CD4-positive, alpha-beta memory T cell (primary cell): ENCODE results near the gene ACSL6. TPM values are rescaled to one million over a fixed set of nuclear protein-coding genes. Genes with fewer than 3 reads are reported as not detected.

Source experiments
- CTCF ChIA-PET: fragments of 350-600 bp; sonication (Branson Sonifier 250); formaldehyde crosslinking; loops from one replicate; lab custom pipeline; 2021; ENCODE audit warnings: inconsistent platforms; ENCODE audit not compliant: partially characterized antibody; lab: Charles Lee
- POLR2A ChIA-PET: fragments of 350-600 bp; sonication (Branson Sonifier 250); formaldehyde crosslinking; loops from one replicate; lab custom pipeline; 2021; ENCODE audit not compliant: partially characterized antibody; lab: Charles Lee
- DNase-seq, 5 donors: peaks; one replicate each; pipeline versions ENCODE4 v3.0.0 to v3.0.0-alpha.2; 2020 to 2022; ENCODE audit warnings: mixed read lengths in 1 of 5
- H3K27ac ChIP-seq: one replicate; pipeline ENCODE4 v1.7.0; 2013; ENCODE audit warnings: low read depth, low read length
- H3K27me3 ChIP-seq: 2 replicates; pipeline ENCODE4 v1.7.0; 2013; ENCODE audit warnings: mild to moderate bottlenecking, low read length, moderate library complexity; ENCODE audit not compliant: insufficient read depth
- H3K36me3 ChIP-seq: 2 replicates; pipeline ENCODE4 v1.7.0; 2013; ENCODE audit warnings: mild to moderate bottlenecking, low read length, moderate library complexity; ENCODE audit not compliant: insufficient read depth
- H3K4me1 ChIP-seq: 2 replicates; pipeline ENCODE4 v1.7.0; 2013; ENCODE audit warnings: mild to moderate bottlenecking, low read length, moderate library complexity; ENCODE audit not compliant: insufficient read depth
- H3K4me3 ChIP-seq, 2 donors: one replicate each; pipeline ENCODE4 v1.7.0; 2013; ENCODE audit warnings: low read length in 2 of 2, mild to moderate bottlenecking in 1 of 2
- H3K9me3 ChIP-seq, 2 donors: one replicate each; pipeline ENCODE4 v1.7.0; 2013; ENCODE audit warnings: low read length in 2 of 2, control low read depth in 1 of 2; ENCODE audit not compliant: control insufficient read depth in 1 of 2
- H3K27ac Mint-ChIP-seq, 7 donors: one replicate each; pipeline ENCODE4 v1.8.0; 2020 to 2021; ENCODE audit warnings: mixed read lengths in 7 of 7, mild to moderate bottlenecking in 6 of 7, inconsistent platforms in 3 of 7, moderate library complexity in 3 of 7
- H3K27me3 Mint-ChIP-seq, 2 donors: one replicate each; pipeline ENCODE4 v1.8.0; 2020 to 2021; ENCODE audit warnings: mixed read lengths in 2 of 2
- H3K36me3 Mint-ChIP-seq, 2 donors: one replicate each; pipeline ENCODE4 v1.8.0; 2020 to 2021; ENCODE audit warnings: mixed read lengths in 2 of 2, inconsistent platforms in 1 of 2, mild to moderate bottlenecking in 1 of 2
- H3K4me1 Mint-ChIP-seq, 4 donors: one replicate each; pipeline ENCODE4 v1.8.0; 2020 to 2021; ENCODE audit warnings: mixed read lengths in 4 of 4, mild to moderate bottlenecking in 1 of 4
- H3K4me3 Mint-ChIP-seq, 8 donors: one replicate each; pipeline ENCODE4 v1.8.0; 2020 to 2021; ENCODE audit warnings: mixed read lengths in 8 of 8, mild to moderate bottlenecking in 7 of 8, moderate library complexity in 6 of 8, inconsistent platforms in 3 of 8
- H3K9me3 Mint-ChIP-seq, 8 donors: one replicate each; pipeline ENCODE4 v1.8.0; 2020 to 2021; ENCODE audit warnings: mixed read lengths in 8 of 8, mild to moderate bottlenecking in 5 of 8, inconsistent platforms in 3 of 8, moderate library complexity in 1 of 8
- intact Hi-C: fragments of 100-400 bp; cut with micrococcal nuclease; formaldehyde crosslinking; loops from one replicate; pipeline ENCODE4 v1.15.1; 2023
- polyA plus RNA-seq, 2 donors: library from polyadenylated mRNA; unstranded; fragments of 300-500 nt; fragmentation: Illumina TruSeq; gene quantifications; one replicate each; pipeline ENCODE4 v1.2.3, GENCODE V29; 2021
- total RNA-seq, 2 experiments: library from RNA; stranded (reverse); gene quantifications; one replicate each; pipeline ENCODE4 v1.2.3, GENCODE V29; 2021

Gene ACSL6
- total and polyA plus RNA-seq, 4 experiments from 2014 or later = 11.1 to 51.7 (median 34.4) TPM

DNA sequence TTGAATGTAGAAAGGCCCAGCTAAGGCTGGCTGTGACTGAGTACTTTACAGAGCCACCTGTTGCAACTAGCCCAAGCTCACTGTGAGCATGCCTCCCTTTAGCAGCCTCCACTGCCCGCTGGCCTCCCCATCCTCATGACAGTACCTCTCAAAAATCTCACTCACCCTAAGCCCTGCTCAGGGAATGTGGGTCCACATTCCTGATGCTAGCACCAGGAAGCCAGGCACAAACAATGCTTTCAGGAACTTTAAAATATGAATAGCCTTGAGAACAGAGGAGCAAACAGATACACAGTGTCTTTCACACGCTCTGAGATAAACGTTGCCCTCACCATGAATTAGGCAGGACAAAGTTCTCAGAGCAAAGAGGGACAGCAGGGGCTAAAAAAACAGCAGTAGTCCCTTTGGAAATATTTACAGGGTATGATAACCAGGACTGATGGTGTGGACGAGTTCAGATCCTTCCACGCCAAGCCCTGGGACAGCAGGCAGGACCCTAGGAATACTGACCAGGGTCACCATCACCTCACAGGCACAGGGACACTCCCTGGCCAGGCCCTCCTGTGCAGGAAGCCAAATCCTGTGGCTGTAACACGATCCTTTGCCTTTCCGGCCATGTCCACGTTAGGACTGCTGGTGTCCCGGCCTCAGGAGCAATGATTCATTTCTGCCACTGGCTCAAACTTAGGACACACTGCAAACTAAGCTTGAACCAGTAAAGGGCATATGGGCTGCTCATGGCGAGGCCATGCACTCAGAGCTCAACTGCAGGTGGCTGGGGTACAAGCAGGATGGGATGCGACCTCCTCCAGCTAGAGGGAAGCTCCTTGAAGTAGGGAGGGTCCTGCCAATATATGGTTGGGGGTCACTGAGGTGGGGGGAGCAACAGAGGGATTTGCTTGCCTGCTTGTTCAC, 9.6 kb downstream of the ACSL6 start:
- H3K4me3 Mint-ChIP-seq = peak overlapping the region in 6 of 8 donors; percentile 26 to 83 (median 52)
- H3K27ac Mint-ChIP-seq = peak overlapping the region in 6 of 7 donors; percentile 18 to 80 (median 62)
- ChIA-PET CTCF (interaction anchor here (0.7 to 2.2 kb wide), 10 partner anchors 8 to 413 kb away, joined by 3 to 26 read pairs (median 5); no protein-coding TSS in a partner anchor), POLR2A (interaction anchor here (0.5 to 3.1 kb wide), 10 partner anchors 9 to 412 kb away, joined by 3 to 16 read pairs (median 6); partner anchors contain the start of genes ACSL6 and FNIP1)
- no peaks in the 10 kb centered on the region for H3K36me3 ChIP-seq
- no peaks in the 10 kb centered on the region for H3K27me3 ChIP-seq
- intact Hi-C loops = loop anchor here (10.0 kb wide), 1 partner anchor 327 kb away; no protein-coding TSS in a partner anchor
- no peak for DNase-seq
- H3K36me3 Mint-ChIP-seq = no peaks in the 10 kb centered on the region
- H3K27ac ChIP-seq = no peak overlapping the region
- H3K9me3 Mint-ChIP-seq = no peaks in the 10 kb centered on the region
- H3K4me1 Mint-ChIP-seq = peaks cover 44 to 68% (median 58%) of the 10 kb centered on the region in 4 donors
- no peaks in the 10 kb centered on the region for H3K27me3 Mint-ChIP-seq
- H3K4me1 ChIP-seq = peaks cover 66% of the 10 kb centered on the region
- no peaks in the 10 kb centered on the region for H3K9me3 ChIP-seq
- H3K4me3 ChIP-seq = no peak overlapping the region

- H3K36me3 ChIP-seq = no peaks in the 10 kb centered on the region
- no peaks in the 10 kb centered on the region for H3K36me3 Mint-ChIP-seq
- no peaks in the 10 kb centered on the region for H3K9me3 Mint-ChIP-seq
- no peaks in the 10 kb centered on the region for H3K27me3 Mint-ChIP-seq
- intact Hi-C loops = loop anchor here (10.0 kb wide), 1 partner anchor 326 kb away; no protein-coding TSS in a partner anchor
- peak overlapping the region; percentile 24 to 83 (median 71) for H3K4me3 Mint-ChIP-seq
- no peak overlapping the region for H3K4me3 ChIP-seq
- DNase-seq = peak; percentile 61 to 79 (median 67)
- ChIA-PET CTCF (interaction anchor here (0.8 to 2.2 kb wide), 6 partner anchors 9 to 411 kb away, joined by 3 to 26 read pairs (median 8); no protein-coding TSS in a partner anchor), POLR2A (interaction anchor here (0.8 to 3.1 kb wide), 12 partner anchors 10 to 486 kb away, joined by 3 to 16 read pairs (median 6); partner anchors contain the start of genes ACSL6, FNIP1 and RAPGEF6)
- H3K27me3 ChIP-seq = no peaks in the 10 kb centered on the region
- H3K9me3 ChIP-seq = no peaks in the 10 kb centered on the region
- no peak overlapping the region for H3K27ac ChIP-seq
- H3K27ac Mint-ChIP-seq = peak overlapping the region; percentile 4 to 80 (median 62)
- peaks cover 76% of the 10 kb centered on the region for H3K4me1 ChIP-seq
- peaks cover 48 to 76% (median 67%) of the 10 kb centered on the region in 4 donors for H3K4me1 Mint-ChIP-seq
Observed at GRCh38 chr5:132000677-132001453, 10.6 kb downstream of the ACSL6 start.

GRCh38 chr5:132000241-132000490, 11.3 kb downstream of the ACSL6 start:
- intact Hi-C loops = loop anchor here (10.0 kb wide), 1 partner anchor 325 kb away; no protein-coding TSS in a partner anchor
- H3K36me3 ChIP-seq = no peaks in the 10 kb centered on the region
- peak overlapping the region in 6 of 8 donors; percentile 11 to 83 (median 71) for H3K4me3 Mint-ChIP-seq
- no peaks in the 10 kb centered on the region for H3K9me3 Mint-ChIP-seq
- H3K27ac ChIP-seq = no peak overlapping the region
- H3K36me3 Mint-ChIP-seq = no peaks in the 10 kb centered on the region
- ChIA-PET POLR2A (interaction anchor here (1.1 to 3.1 kb wide), 7 partner anchors 10 to 404 kb away, joined by 3 to 16 read pairs (median 7); partner anchors contain the start of genes ACSL6, FNIP1 and RAPGEF6), CTCF (interaction anchor here (1.2 to 4.6 kb wide), 6 partner anchors 7 to 411 kb away, joined by 3 to 45 read pairs (median 10); no protein-coding TSS in a partner anchor)
- peak overlapping the region in 3 of 7 donors; percentile 47 to 67 (median 62) for H3K27ac Mint-ChIP-seq
- H3K9me3 ChIP-seq = no peaks in the 10 kb centered on the region
- H3K27me3 Mint-ChIP-seq = no peaks in the 10 kb centered on the region
- no peak for DNase-seq
- no peak overlapping the region for H3K4me3 ChIP-seq
- H3K27me3 ChIP-seq = no peaks in the 10 kb centered on the region
- peaks cover 76% of the 10 kb centered on the region for H3K4me1 ChIP-seq
- H3K4me1 Mint-ChIP-seq = peaks cover 48 to 80% (median 67%) of the 10 kb centered on the region in 4 donors

- no peaks in the 10 kb centered on the region for H3K36me3 ChIP-seq
- peaks cover 76% of the 10 kb centered on the region for H3K4me1 ChIP-seq
- POLR2A ChIA-PET = interaction anchor here (1.0 to 3.1 kb wide), 7 partner anchors 8 to 404 kb away, joined by 3 to 16 read pairs (median 7); partner anchors contain the start of genes ACSL6, FNIP1 and RAPGEF6
- H3K27me3 ChIP-seq = no peaks in the 10 kb centered on the region
- no peaks in the 10 kb centered on the region for H3K9me3 Mint-ChIP-seq
- intact Hi-C loops = loop anchor here (10.0 kb wide), 1 partner anchor 325 kb away; no protein-coding TSS in a partner anchor
- H3K27ac ChIP-seq = no peak overlapping the region
- DNase-seq = no peak
- no peak overlapping the region for H3K4me3 ChIP-seq
- H3K4me1 Mint-ChIP-seq = peaks cover 48 to 80% (median 66%) of the 10 kb centered on the region in 4 donors
- H3K9me3 ChIP-seq = no peaks in the 10 kb centered on the region
- no peaks in the 10 kb centered on the region for H3K27me3 Mint-ChIP-seq
- H3K27ac Mint-ChIP-seq = peak overlapping the region in 3 of 7 donors; percentile 3 to 62 (median 47)
- no peaks in the 10 kb centered on the region for H3K36me3 Mint-ChIP-seq
- CTCF ChIA-PET = interaction anchor here (1.0 to 4.6 kb wide), 6 partner anchors 7 to 410 kb away, joined by 3 to 45 read pairs (median 10); no protein-coding TSS in a partner anchor
- peak overlapping the region in 5 of 8 donors; percentile 11 to 83 (median 71) for H3K4me3 Mint-ChIP-seq
Observed at GRCh38 chr5:131999441-132000240, 11.8 kb downstream of the ACSL6 start.

GRCh38 chr5:131999041-131999440, 12.4 kb downstream of the ACSL6 start:
- Histone ChIP-seq H3K4me3 (no peak overlapping the region), H3K4me1 (peaks cover 76% of the 10 kb centered on the region), H3K27ac (no peak overlapping the region), H3K27me3 (no peaks in the 10 kb centered on the region), H3K36me3 (no peaks in the 10 kb centered on the region), H3K9me3 (no peaks in the 10 kb centered on the region)
- ChIA-PET CTCF (interaction anchor here (1.0 to 4.6 kb wide), 4 partner anchors 8 to 410 kb away, joined by 3 to 45 read pairs (median 6); no protein-coding TSS in a partner anchor), POLR2A (interaction anchor here (1.0 to 3.1 kb wide), 3 partner anchors 9 to 118 kb away, joined by 3 to 16 read pairs (median 5); partner anchors contain the start of gene ACSL6)
- H3K36me3 Mint-ChIP-seq = no peaks in the 10 kb centered on the region
- peaks cover 48 to 76% (median 66%) of the 10 kb centered on the region in 4 donors for H3K4me1 Mint-ChIP-seq
- no peaks in the 10 kb centered on the region for H3K9me3 Mint-ChIP-seq
- H3K4me3 Mint-ChIP-seq = peak overlapping the region in 3 of 8 donors; percentile 26 to 59 (median 30)
- no peak for DNase-seq
- H3K27ac Mint-ChIP-seq = peak overlapping the region in 3 of 7 donors; percentile 57 to 75 (median 73)
- no peaks in the 10 kb centered on the region for H3K27me3 Mint-ChIP-seq
- intact Hi-C loops = no loop called here
